Measurements from ENCODE around the gene ANKDD1A. TPM values are rescaled to one million over a fixed set of nuclear protein-coding genes. Genes with fewer than 3 reads are reported as not detected.
A peak's percentile ranks its signal among the peaks of the same experiment; 100 is the strongest.

The ANKDD1A gene
- total RNA-seq, 1 experiment from 2014 or later: 0.16 TPM

- no peak for DNase-seq (ENCODE audit: unreplicated experiment)
- Mint-ChIP-seq H3K27ac (ENCODE audit: low read depth, unreplicated experiment) (no peak overlapping the region), H3K4me3 (ENCODE audit: unreplicated experiment) (no peak overlapping the region), H3K36me3 (ENCODE audit: insufficient read depth, unreplicated experiment) (no peaks in the 10 kb centered on the region), H3K27me3 (ENCODE audit: insufficient read depth, unreplicated experiment) (no peaks in the 10 kb centered on the region), H3K4me1 (ENCODE audit: insufficient read depth, unreplicated experiment) (no peaks in the 10 kb centered on the region), H3K9me3 (ENCODE audit: unreplicated experiment) (peaks cover 4% of the 10 kb centered on the region)
- CTCF ChIA-PET: no interaction called here
- TF ChIP-seq CTCF (IDR thresholded peaks at IDR 0.05; ENCODE audit: unreplicated experiment): no peak
- intact Hi-C loops (cut with micrococcal nuclease): no loop called here
- POLR2A ChIA-PET: no interaction called here
- BruUV-seq (replicated peaks): no TSS peak
Observed at GRCh38 chr15:64947211-64947610, 35.5 kb downstream of the ANKDD1A start.

GRCh38 chr15:64948916-64949315 lies 37.2 kb downstream of the ANKDD1A start:
- CTCF ChIA-PET: interaction anchor here (0.5 kb wide), 1 partner anchor 75 kb away, joined by 3 read pairs; no protein-coding TSS in a partner anchor
- peaks cover 21% of the 10 kb centered on the region for H3K9me3 Mint-ChIP-seq (ENCODE audit: unreplicated experiment)
- no peak for TF ChIP-seq CTCF (IDR thresholded peaks at IDR 0.05; ENCODE audit: unreplicated experiment)
- peaks cover 7% of the 10 kb centered on the region for H3K36me3 Mint-ChIP-seq (ENCODE audit: insufficient read depth, unreplicated experiment)
- no peaks in the 10 kb centered on the region for H3K4me1 Mint-ChIP-seq (ENCODE audit: insufficient read depth, unreplicated experiment)
- BruUV-seq (replicated peaks): no TSS peak
- no peaks in the 10 kb centered on the region for H3K27me3 Mint-ChIP-seq (ENCODE audit: insufficient read depth, unreplicated experiment)
- POLR2A ChIA-PET: no interaction called here
- no peak overlapping the region for H3K4me3 Mint-ChIP-seq (ENCODE audit: unreplicated experiment)
- DNase-seq (ENCODE audit: unreplicated experiment): no peak
- H3K27ac Mint-ChIP-seq (ENCODE audit: low read depth, unreplicated experiment): no peak overlapping the region
- intact Hi-C loops (cut with micrococcal nuclease): no loop called here

- TF ChIP-seq CTCF (IDR thresholded peaks at IDR 0.05; ENCODE audit: unreplicated experiment): no peak
- Mint-ChIP-seq H3K4me1 (ENCODE audit: insufficient read depth, unreplicated experiment) (no peaks in the 10 kb centered on the region), H3K27me3 (ENCODE audit: insufficient read depth, unreplicated experiment) (no peaks in the 10 kb centered on the region), H3K4me3 (ENCODE audit: unreplicated experiment) (no peak overlapping the region), H3K9me3 (ENCODE audit: unreplicated experiment) (peaks cover 28% of the 10 kb centered on the region), H3K27ac (ENCODE audit: low read depth, unreplicated experiment) (no peak overlapping the region), H3K36me3 (ENCODE audit: insufficient read depth, unreplicated experiment) (peaks cover 7% of the 10 kb centered on the region)
- DNase-seq (ENCODE audit: unreplicated experiment): no peak
- intact Hi-C loops (cut with micrococcal nuclease): no loop called here
- POLR2A ChIA-PET: interaction anchor here (0.6 kb wide), 1 partner anchor 284 kb away, joined by 3 read pairs; no protein-coding TSS in a partner anchor
- BruUV-seq (replicated peaks): no TSS peak
- CTCF ChIA-PET: interaction anchor here (0.5 to 0.6 kb wide), 2 partner anchors 76 to 1054 kb away, joined by 3 read pairs; no protein-coding TSS in a partner anchor
Observed at GRCh38 chr15:64949383-64950186, 37.9 kb downstream of the ANKDD1A start.

GRCh38 chr15:64950888-64951287 lies 39.2 kb downstream of the ANKDD1A start:
- intact Hi-C loops (cut with micrococcal nuclease): no loop called here
- no peaks in the 10 kb centered on the region for H3K4me1 Mint-ChIP-seq (ENCODE audit: insufficient read depth, unreplicated experiment)
- no peak for DNase-seq (ENCODE audit: unreplicated experiment)
- POLR2A ChIA-PET: no interaction called here
- no TSS peak for BruUV-seq (replicated peaks)
- H3K36me3 Mint-ChIP-seq (ENCODE audit: insufficient read depth, unreplicated experiment): peaks cover 16% of the 10 kb centered on the region
- H3K9me3 Mint-ChIP-seq (ENCODE audit: unreplicated experiment): peaks cover 34% of the 10 kb centered on the region
- CTCF ChIA-PET: no interaction called here
- TF ChIP-seq CTCF (IDR thresholded peaks at IDR 0.05; ENCODE audit: unreplicated experiment): no peak
- H3K27me3 Mint-ChIP-seq (ENCODE audit: insufficient read depth, unreplicated experiment): no peaks in the 10 kb centered on the region
- H3K4me3 Mint-ChIP-seq (ENCODE audit: unreplicated experiment): no peak overlapping the region
- peak overlapping the region; percentile 10 for H3K27ac Mint-ChIP-seq (ENCODE audit: low read depth, unreplicated experiment)

Measured in MCF 10A (cell line).